ENCODE measurements around the gene TACR1. TPM values are rescaled to one million over a fixed set of nuclear protein-coding genes. Genes with fewer than 3 reads are reported as not detected.

TACR1 gene
- total and polyA plus RNA-seq, 2 of the 8 experiments (the other 6 are each of a cell fraction or from before 2014, with no cell fraction given) = 0.09 to 0.37 TPM

- TF ChIP-seq POU5F1 (IDR thresholded peaks at IDR 0.05; ENCODE audit: low read depth, low read length) (no peak), POLR2A (IDR thresholded peaks at IDR 0.05; ENCODE audit: control extremely low read depth in 1 of 2, low read depth in 2 of 2, low read length in 2 of 2) (no peak), BACH1 (IDR thresholded peaks at IDR 0.05; ENCODE audit: low read length) (no peak), RXRA (IDR thresholded peaks at IDR 0.05; ENCODE audit: insufficient read depth, low read depth, low read length) (no peak), GABPA (IDR thresholded peaks at IDR 0.05; ENCODE audit: borderline replicate concordance, insufficient read depth, low read length) (no peak), RBBP5 (IDR thresholded peaks at IDR 0.05; ENCODE audit: borderline replicate concordance, low read depth, low read length) (no peak), SUZ12 (IDR thresholded peaks at IDR 0.05; ENCODE audit: low read length) (no peak)
Measured at GRCh38 chr2:75195076-75195691, 4.1 kb downstream of the TACR1 start (continued).

Data from H1 (cell line).